HCT116 (cell line): ENCODE data around the gene RUNX2.

ENCODE experiments used
- CTCF ChIP-seq, 3 experiments: fragments of 200-600 bp in 1 of 3; sonication (generic) in 1 of 3; IDR thresholded peaks in 2 of 3; conservative IDR thresholded peaks in 1 of 3; 2 replicates each; pipeline ENCODE4 v1.5.1; 2012 to 2017; ENCODE audit warnings: low read depth in 2 of 3, low read length in 2 of 3, antibody characterized with exemption in 1 of 3, borderline replicate concordance in 1 of 3, control low read depth in 1 of 3, mild to moderate bottlenecking in 1 of 3, mixed read lengths in 1 of 3, mixed run types in 1 of 3, moderate library complexity in 1 of 3; ENCODE audit not compliant: insufficient read depth in 1 of 3
- EZH2 ChIP-seq: fragments of 200-600 bp; sonication (generic); IDR thresholded peaks from 2 replicates; pipeline ENCODE4 v1.6.1; 2017; ENCODE audit warnings: antibody characterized with exemption, mixed run types
- FOSL1 ChIP-seq: IDR thresholded peaks from 2 replicates; pipeline ENCODE4 v1.6.1; 2012; ENCODE audit warnings: low read depth
- MAX ChIP-seq: IDR thresholded peaks from 2 replicates; pipeline ENCODE4 v1.6.1; 2012
- POLR2A ChIP-seq: IDR thresholded peaks from 2 replicates; pipeline ENCODE4 v1.7.0; 2011; ENCODE audit warnings: borderline replicate concordance; ENCODE audit not compliant: insufficient read depth, insufficient read length; ENCODE audit errors: extremely low read depth
- POLR2AphosphoS5 ChIP-seq: IDR thresholded peaks from 2 replicates; pipeline ENCODE4 v1.6.1; 2011; ENCODE audit warnings: mild to moderate bottlenecking, low read depth, low read length, moderate library complexity
- RAD21 ChIP-seq: IDR thresholded peaks from 2 replicates; pipeline ENCODE4 v1.6.1; 2012; ENCODE audit warnings: low read depth, mild to moderate bottlenecking
- REST ChIP-seq: IDR thresholded peaks from 2 replicates; pipeline ENCODE4 v1.6.1; 2012; ENCODE audit warnings: low read depth
- SIN3A ChIP-seq: IDR thresholded peaks from 2 replicates; pipeline ENCODE4 v1.6.1; 2012; ENCODE audit warnings: low read depth
- YY1 ChIP-seq: IDR thresholded peaks from 2 replicates; pipeline ENCODE4 v1.6.1; 2011; ENCODE audit warnings: low read length, low read depth, moderate library complexity, mild to moderate bottlenecking; ENCODE audit not compliant: insufficient replicate concordance; ENCODE audit errors: extremely low read depth
- ZFX ChIP-seq: fragments of 450-650 bp; IDR thresholded peaks from 2 replicates; pipeline ENCODE4 v1.6.1; 2017

- TF ChIP-seq EZH2 (no peak), MAX (no peak), CTCF (IDR thresholded peaks at IDR 0.05 in 2 of 3, conservative IDR thresholded peaks at IDR 0.05 in 1 of 3; ENCODE audit: borderline replicate concordance in 1 of 3, insufficient read depth in 1 of 3, low read depth in 2 of 3, low read length in 2 of 3) (no peak), SIN3A (no peak), REST (no peak), POLR2A (no peak), RAD21 (no peak), FOSL1 (no peak), POLR2AphosphoS5 (no peak), YY1 (no peak), ZFX (no peak)
These were observed 358.9 kb downstream of the RUNX2 start for GRCh38 chr6:45686841-45687569.
